SU-DHL-6 (cell line): Measurements from ENCODE around the gene CLPTM1L.

Source experiments
- CTCF ChIP-seq: fragments of 200-600 bp; sonication (generic); IDR thresholded peaks from one replicate; pipeline ENCODE4 v1.5.1; 2017; ENCODE audit warnings: antibody characterized with exemption, mild to moderate bottlenecking, low read length, moderate library complexity; ENCODE audit not compliant: insufficient read depth, poor library complexity, severe bottlenecking
- EZH2phosphoT487 ChIP-seq: fragments of 200-600 bp; sonication (generic), shearing (Covaris generic); conservative IDR thresholded peaks from 2 replicates; pipeline ENCODE4 v1.6.1; 2018; ENCODE audit warnings: mild to moderate bottlenecking, antibody characterized with exemption, low read length, moderate library complexity, mixed read lengths

- TF ChIP-seq CTCF (no peak), EZH2phosphoT487 (no peak)
Observed at GRCh38 chr5:1343315-1343751, 1.6 kb downstream of the CLPTM1L start.
